HG03575 (cell line): ENCODE data around the gene DOCK10.
"Not testable (repeated sequence)": the region's sequence is repeated elsewhere in the genome, so short reads cannot be mapped to it uniquely, and the experiment has no call there.

Experiments
- ATAC-seq: cut with Tn5 transposase; IDR thresholded peaks from one replicate; pipeline ENCODE4 v1.9.1; 2021; ENCODE audit not compliant: unreplicated experiment, insufficient number of reproducible peaks, low FRiP score; ENCODE audit errors: extremely low read depth

Gene DOCK10

GRCh38 chr2:224932522-224932921, 109.7 kb downstream of the DOCK10 start:
- ATAC-seq = no peak

- no peak for ATAC-seq
Measured at GRCh38 chr2:224931956-224932355, 110.3 kb downstream of the DOCK10 start.

- no peak for ATAC-seq
Measured at GRCh38 chr2:224930990-224931389, 111.3 kb downstream of the DOCK10 start.

GRCh38 chr2:224930124-224930523, 112.1 kb downstream of the DOCK10 start:
- ATAC-seq = no peak

GRCh38 chr2:224929512-224929911, 112.8 kb downstream of the DOCK10 start:
- ATAC-seq = no peak

GRCh38 chr2:224927646-224928173, 114.6 kb downstream of the DOCK10 start:
- no peak for ATAC-seq

GRCh38 chr2:224927011-224927410, 115.3 kb downstream of the DOCK10 start:
- ATAC-seq = no peak

GRCh38 chr2:224925810-224926100, 116.5 kb downstream of the DOCK10 start:
- no peak for ATAC-seq

GRCh38 chr2:224925061-224925809, 117.0 kb downstream of the DOCK10 start:
- ATAC-seq = no peak

- ATAC-seq = no peak
Measured at GRCh38 chr2:224924631-224925030, 117.6 kb downstream of the DOCK10 start.

- ATAC-seq = peak; percentile 51
Measured at GRCh38 chr2:224922142-224922727, 120.0 kb downstream of the DOCK10 start.

GRCh38 chr2:224919472-224920110, 122.7 kb downstream of the DOCK10 start:
- ATAC-seq = no peak

- no peak for ATAC-seq
Measured at GRCh38 chr2:224918626-224919471, 123.4 kb downstream of the DOCK10 start.

GRCh38 chr2:224917246-224917645, 125.0 kb downstream of the DOCK10 start:
- ATAC-seq = not testable (repeated sequence)

GRCh38 chr2:224915136-224915535, 127.1 kb downstream of the DOCK10 start:
- ATAC-seq = no peak

GRCh38 chr2:224910574-224910925, 131.7 kb downstream of the DOCK10 start:
- ATAC-seq = no peak

- no peak for ATAC-seq
Measured at GRCh38 chr2:224909885-224910573, 132.2 kb downstream of the DOCK10 start.

- no peak for ATAC-seq
Measured at GRCh38 chr2:224908818-224909217, 133.4 kb downstream of the DOCK10 start.

- no peak for ATAC-seq
Measured at GRCh38 chr2:224904381-224904780, 137.9 kb downstream of the DOCK10 start.
